Skin of body (tissue), 2 donors: ENCODE results near the gene ZMIZ1. TPM values are rescaled to one million over a fixed set of nuclear protein-coding genes. Genes with fewer than 3 reads are reported as not detected.

Experiments used
- DNase-seq: peaks from one replicate; lab custom pipeline; 2025; lab: John Stamatoyannopoulos, UW
- total RNA-seq: library from RNA; depleted of rRNA; stranded (reverse); fragments of >200 nt; gene quantifications from one replicate; pipeline ENCODE4 v1.2.3, GENCODE V29; 2014

The ZMIZ1 gene
- total RNA-seq, 1 donor from 2014 or later = 26.4 TPM

DNA sequence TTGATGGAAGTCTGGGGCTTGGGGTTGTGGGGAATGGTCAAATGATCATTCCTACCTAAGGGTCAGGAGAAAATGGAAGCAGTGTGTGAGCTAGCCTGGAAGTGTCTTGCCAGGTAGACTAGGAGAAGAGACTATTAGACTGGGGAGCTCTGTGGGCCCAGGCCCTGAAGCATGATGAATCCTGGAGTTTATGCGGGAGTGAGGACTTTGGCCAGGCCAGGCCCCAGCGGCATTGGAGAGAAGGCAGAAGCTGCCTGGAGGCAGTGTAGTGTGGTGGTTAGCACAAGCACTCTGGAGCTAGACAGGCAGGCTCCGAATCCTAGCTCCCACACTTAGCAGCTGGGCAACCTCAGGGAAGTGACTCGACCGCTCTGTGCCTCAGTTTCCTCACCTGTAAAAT, 29.3 kb downstream of the ZMIZ1 start:
- DNase-seq = no peak

DNA sequence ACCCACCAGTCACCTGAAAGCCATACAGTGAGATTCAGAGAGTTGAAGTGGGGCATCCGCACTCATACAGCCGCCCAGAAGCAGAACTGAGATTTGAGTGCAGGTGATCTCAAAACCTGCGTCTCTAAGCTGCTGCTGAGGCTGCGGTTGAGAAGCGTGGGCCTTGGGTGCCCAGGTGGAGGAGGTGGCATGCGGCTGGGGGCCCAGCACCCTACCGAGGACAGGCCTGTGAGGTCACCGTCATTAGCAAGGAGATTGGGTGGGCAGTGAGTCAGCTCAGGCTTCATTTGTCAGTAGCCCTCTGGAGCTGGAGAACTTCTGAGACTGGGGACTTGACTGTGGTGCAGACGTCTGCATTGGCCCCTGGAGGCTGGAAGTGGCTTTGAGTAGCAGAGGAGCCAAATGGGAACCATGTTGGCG, 29.8 kb downstream of the ZMIZ1 start:
- no peak for DNase-seq

DNA sequence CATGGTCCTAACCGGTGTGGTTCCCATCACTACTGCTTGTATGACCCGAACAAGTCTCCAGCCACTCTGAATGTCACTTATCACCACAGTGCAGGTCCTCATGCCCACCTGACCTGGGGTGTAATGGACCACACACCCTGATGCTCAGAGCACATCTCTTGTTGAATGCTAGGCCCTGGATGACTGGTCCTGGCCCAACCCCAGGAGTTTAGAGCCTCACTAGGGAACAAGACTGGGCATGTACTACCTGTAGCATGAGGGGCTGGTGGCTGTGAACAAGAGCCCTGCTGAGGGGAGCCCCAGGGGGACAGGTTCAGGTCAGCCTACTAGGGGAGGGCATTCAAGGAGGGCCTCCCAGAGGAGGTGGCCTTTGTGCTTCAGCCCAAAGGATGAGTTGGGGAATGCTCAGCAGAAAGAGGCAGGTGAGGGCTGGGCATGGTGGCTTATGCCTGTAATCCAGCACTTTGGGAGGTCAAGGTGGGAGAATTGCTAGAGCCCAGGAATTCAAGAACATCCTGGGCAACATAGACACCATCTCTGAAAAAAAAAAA, 31.2 kb downstream of the ZMIZ1 start:
- DNase-seq = no peak

DNA sequence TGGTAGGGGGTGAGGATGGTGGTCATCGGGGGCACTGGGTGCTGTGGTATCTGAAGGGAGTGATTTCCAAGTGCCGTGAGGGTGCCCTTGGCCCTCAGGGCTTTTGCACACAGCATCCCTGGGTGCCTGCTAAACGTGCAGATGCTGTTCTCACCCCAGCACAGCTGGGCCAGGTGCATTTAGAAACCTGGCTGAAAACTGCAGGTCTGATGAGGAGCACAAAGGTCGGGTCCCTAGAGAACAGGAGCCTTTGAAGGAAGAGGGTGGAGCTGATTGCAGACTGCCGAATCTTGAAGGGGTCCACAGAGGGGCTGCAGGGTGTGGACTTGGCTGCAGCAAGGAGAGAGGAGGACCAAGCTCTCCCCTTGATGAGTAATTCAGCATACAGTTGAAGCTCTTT, 32.0 kb downstream of the ZMIZ1 start:
- no peak for DNase-seq

DNA sequence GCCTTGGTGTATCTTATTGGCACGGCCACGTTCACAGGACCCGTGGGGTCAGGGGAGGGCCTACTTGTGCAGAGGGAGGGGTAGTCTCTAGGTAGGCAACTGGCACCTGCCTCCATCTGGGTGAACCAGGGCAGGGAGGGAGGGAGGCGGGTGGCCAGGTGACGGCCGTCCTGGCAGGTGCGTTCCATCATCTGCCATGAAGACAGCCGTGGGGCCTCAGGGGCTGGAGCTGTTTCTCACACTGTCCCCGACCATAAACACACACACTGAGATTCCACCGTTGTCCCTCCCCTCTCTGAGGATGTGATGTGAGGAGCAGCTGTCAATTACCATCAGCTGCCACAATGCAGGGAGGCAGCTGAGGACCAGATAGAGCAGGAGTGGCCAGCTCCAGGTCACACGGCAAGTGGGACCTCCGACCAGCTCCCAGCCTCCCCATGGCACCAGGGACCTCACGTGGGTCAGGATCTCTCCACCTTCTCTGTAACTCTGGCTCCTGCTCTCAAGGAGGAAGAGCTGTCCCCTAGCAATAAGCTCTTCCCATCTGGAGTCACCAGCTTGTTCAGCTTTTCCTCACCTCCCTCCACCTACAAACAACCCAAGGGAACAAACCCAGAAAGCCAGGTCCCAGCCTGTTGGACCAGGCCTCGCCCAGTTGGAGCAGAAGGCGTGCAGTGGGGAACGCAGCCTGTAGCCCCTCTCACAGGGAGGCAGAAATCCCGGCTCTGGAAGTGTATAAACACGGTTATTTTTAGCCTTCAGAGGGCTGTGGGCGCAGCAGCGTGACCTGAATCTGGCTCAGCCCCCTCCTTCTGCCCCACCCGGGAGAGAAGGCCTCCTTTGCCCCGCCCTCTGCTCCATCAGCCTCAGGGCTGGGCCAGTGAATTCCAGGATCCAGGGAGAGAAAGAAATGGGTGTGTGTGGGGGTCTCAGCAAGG, 33.1 kb downstream of the ZMIZ1 start:
- DNase-seq = peak; percentile 55

DNA sequence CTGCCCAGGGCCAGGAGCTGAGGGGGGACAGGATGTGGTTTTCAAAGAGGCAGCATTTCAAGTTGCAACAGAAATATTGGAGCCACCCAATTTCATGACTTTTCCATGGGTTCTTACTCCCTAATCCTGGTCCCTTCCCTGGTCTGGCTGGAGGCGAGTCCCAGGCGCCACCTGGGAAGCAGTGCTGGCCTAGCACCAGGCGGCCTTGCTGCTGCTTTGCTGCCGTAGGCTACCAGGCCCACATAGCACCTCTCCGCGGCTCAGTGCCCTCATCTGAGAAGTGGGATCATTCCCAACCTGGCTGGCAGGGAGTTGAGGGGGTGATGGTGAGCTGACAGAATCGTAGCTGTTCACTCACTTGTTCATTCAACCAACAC, 33.7 kb downstream of the ZMIZ1 start:
- DNase-seq = no peak

DNA sequence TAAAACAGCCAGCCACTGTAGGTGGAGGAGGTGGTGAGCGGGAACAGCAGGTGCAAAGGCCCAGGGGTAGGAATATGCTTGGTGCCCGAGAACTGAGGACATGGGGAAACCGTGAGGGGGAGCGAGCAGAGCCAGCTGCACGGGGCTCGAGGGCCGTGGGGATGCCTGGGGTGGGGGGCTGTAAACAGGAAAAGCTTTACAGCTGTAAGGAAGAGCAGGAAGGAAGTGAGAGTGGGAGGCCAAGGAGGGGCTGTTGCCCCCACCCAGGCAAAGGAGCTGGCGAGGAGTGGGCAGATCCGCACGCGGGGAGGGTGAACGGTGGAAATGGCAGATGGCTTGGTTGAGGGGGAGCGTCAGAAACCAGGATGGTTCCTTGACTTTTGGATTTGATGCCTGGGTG, 34.4 kb downstream of the ZMIZ1 start:
- DNase-seq = no peak

DNA sequence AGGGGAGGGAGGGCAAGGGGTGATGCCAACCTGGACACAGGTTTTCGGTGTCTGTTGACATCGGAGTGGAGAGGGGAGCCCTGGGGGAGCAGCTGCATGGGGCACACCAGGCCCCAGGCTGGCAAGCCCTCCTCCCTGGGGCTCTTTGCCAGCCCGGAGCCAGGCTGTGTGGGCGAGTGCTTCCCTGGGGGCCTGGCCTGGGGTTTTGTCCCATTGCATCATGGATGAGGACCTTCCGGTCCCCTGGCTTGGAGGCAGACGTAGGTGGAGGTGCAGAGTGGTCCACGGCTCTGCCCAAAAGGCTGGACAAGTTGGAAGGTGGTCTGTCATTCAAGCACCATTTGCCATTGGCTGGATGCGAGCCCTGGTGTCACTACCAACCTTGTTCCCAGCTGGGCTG, 34.8 kb downstream of the ZMIZ1 start:
- no peak for DNase-seq

DNA sequence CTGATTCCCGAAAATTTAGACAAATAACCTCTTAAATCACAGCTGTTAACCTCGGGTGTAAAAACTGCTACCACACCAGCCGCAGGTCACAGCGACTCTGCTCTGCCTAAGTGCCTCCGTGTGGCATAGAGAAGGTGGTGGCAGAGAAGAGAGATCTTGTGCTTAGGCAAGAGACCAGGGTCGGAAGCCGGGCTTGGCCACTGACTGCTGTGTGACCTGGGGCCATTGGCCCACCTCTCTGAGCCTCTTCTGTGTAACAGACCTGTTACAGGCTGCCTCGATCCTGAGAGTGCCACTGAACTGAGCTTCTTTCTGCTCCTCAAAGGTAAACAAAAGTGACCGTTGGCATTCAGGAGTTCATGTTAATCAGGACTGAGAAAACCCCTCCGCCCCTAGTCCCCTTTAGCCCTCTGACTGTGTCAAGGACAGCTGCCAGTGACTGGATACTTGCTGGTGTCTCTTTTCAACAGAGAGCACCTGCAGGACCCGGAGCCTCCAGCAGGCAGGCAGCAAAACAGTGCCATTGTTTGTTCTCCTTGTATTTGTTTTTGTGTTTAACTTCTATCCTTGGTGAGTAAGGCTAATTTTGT, 36.5 kb downstream of the ZMIZ1 start:
- DNase-seq = no peak

DNA sequence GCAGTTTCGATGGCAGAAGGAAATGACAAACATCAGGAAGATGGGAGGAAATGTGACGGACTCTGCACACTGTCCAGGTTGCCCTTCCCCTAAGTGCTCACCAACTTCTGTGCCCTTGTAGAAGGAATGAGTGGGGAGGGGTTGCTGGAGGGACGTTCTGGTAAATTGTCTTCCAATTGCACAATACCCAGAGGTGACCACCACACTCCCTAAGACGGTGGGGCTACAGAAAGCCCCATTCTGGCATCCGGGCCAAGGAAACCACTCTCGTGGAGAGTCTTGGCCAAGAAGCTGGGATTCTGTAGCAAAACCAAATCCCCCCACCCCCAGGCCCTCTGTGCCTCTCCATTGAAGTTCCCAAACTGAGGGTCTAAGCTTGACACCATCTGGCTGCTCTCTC, 37.1 kb downstream of the ZMIZ1 start:
- no peak for DNase-seq

DNA sequence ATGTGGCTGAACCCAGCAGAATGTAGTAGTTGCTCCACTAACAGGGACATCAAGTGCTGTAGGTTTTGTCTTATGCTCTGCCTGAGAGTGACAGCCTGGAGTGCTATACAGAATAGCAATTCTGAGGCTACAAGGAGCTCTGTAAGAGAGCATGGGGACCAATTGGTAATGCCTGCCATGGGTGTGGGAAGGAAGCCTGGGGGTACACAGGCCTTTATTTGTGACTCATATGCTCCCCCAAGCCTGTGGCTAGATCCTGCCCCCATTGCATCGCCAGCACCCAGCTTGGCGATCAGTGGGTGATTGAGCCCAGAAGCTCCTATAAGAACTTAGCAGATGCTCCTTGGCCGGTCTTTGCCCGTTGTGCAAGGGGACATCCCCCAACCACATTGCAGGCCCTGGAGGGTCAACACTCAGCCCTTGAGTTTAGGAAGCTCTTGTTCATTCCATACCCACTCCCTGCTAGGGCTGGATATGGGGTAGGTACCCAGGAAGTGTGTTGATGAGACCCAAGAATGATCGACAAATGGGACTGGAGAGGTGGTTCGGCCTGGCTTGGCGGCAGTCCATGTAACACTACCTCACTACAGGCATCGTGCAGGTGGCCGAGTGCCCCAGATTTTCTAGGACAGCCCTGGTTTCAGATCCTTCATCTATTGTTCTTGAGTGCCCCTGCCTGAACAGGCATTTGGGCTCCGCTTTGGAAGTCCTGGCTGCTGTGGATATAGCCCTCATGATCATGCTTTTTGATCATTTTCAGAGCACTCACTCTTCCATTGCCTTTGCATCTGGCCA, 37.7 kb downstream of the ZMIZ1 start:
- DNase-seq = no peak

DNA sequence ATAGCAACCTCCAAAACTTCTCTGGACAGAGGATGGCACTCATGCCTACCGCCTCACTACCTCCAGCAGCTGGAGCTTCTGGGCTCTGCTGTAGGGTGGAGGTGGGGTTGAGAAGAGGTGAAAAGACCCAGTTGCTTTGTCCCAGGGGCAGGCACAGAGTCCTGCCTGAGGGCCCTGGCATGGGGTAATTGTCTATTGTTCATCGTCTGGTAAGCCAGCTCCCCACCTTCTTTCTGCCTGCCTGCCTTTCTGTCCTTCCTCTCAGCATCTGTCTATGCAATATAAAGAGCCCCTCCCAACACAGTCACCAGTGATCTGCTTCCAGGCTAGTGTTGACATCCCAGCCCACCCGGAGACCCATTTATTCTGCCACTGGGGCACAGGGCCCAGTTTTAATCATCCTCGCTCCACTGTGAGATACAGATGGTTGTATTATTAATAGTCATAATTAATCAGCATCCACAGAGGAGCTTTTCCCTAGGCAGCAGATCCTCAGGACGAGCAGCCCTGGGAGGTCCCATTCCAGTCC, 39.0 kb downstream of the ZMIZ1 start:
- DNase-seq = no peak

DNA sequence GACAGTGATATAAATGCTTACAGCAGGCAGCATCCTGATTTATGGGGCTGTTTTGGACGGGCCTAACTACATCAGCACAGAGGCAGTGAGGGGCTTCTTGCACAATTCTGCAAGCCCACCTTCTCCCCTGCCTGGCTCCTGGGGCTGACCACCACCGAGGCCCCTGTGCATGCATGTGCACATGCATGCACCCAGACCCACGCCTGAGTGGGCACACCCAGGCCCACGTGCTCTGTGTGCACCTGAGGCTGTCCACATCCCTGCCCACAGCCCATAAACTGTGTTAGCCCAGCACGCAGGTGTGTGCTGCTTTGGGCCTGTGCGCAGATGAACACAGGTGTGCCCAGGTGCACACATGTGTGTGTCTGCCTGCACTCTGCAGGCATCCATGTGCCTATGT, 40.0 kb downstream of the ZMIZ1 start:
- DNase-seq = no peak

DNA sequence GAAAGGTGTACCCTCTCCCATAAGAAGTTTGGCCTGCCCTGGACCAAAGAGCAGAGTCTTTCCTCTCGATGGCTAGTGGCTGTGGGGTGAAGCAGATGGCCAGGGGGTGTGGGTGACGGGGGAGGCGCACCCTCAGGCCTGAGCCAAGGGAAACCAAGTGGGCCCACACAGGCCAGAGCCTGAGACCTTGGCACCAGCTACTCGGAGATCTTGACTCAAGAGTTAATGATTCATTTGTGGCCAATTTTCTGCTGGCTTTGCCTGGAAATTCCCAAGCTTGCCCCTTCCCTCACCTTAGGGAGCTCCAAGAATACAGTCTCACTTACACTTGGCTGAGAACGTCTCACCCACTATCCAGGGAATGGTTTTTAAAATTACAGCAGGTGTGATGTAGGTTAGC, 42.7 kb downstream of the ZMIZ1 start:
- no peak for DNase-seq

DNA sequence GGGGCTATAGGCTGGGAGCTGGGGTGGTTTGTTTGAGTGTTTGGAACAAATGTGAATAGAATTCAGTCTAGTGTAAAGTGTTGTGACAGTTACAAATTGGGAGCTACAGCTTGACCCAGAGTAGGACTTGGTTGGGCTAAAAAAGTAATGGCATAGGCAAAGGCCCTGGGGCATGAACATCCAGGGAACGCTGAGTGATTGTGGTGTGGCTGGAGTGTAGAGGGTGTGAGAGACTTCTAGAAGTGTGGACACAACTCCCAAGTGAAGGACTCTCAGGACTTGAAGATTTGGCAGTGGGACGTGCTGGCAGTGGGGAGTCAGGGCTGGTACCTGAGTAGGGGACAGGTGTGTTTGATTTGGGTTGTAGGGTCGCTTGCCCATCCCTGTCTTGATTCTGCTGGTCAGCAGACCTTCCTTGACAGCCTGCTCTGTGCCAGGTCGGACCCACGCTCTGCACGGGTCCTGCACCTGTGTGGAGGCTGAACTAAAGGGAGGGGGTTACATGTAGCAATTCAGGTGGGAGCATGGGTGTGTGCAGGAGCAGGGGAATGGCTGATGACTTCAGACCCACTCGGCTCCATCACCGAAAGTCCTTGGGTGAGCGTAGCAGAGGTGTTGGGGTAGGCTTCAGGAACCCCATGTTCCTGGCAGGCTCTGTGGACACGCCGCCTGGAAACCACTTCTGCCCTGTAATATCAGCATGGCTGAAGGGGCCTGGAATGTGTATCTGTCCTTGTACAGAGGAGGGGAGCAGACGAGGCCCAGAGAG, 43.3 kb downstream of the ZMIZ1 start:
- no peak for DNase-seq

DNA sequence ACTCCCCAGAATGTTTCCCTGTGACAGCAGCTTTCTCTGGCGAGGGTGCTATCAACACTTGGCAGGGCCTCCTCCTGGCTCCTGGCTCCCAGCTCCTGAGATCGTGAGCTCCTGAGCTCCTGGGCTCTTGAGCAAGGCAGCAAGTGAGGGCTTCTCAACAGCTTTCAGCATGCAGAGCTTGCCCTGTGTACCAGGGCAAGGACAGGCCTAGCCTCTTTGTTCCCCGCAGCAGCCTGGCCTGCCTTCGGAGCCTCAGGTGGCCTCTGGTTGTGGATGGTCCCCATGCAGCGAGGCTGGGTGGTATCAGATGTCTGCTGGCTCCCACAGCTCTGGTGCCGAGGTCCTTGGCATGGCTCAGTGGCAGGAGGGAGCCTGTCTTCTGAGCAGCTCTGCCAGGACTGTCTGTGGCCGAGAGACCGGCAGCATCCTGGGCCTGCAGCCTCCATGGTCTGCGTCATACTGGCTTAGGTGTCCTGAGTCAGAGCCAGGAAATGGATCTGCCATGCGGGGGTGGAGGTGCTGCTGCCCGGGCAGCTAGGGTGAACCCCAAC, 44.2 kb downstream of the ZMIZ1 start:
- DNase-seq = no peak

DNA sequence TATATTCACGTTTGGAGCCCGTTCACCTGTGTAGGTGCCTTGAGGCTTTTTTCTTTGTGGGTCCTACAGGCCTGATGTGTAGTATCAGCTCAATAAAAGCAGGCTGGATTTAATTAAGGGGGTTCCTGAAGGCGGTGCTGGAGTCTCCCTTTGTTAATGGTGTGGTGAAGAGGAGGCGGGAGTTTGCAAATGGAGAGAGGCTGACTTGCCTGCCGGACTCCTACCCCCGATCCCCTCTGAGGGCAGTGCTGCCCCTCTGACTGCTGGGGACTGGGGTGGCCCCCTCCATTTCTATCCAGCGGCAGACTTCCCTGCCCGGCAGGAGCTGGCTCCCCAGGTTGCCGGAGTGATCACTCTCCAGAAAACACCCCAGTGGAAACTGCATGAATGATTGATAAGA, 45.1 kb downstream of the ZMIZ1 start:
- no peak for DNase-seq

DNA sequence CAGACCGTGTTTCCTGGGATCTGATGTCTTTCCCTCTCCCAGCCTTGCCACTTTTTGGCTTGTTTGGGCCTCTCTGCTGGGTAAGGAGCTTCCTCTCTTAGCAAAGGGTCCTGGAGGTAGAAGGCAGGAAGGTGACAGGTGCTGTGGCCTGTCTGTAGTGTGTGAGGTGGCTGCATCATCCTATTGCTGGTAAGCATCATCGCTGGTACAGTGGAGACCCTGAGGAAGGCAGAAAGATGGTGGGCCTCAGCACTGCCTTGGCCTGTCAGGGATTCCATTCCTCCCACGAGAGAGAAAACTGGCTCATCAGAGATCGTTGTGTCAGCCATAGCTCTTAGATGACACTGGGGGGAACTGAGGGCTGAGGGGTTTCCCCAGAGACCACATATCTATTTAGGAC, 46.5 kb downstream of the ZMIZ1 start:
- no peak for DNase-seq

DNA sequence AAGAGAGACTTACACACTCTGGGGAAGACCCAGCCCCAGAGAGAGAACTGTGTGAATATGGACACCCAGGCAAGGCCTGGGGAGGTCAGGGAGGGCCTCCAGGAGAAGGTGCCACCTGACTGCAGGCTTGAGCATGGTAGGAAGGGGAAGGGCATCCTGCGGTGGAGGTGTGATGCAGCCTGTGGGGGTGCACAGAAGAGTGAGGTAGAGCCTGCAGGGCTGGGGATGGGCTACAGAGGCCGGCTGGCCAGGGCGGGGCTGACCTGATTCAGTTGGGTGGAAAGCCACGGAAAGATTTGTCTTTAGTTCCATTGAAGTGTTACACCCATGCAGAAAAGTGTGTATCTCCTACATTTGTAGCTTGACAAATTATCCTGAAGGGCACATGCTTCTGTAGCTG, 47.6 kb downstream of the ZMIZ1 start:
- DNase-seq = no peak
